Measurements from ENCODE around the gene ZFP3. TPM values are rescaled to one million over a fixed set of nuclear protein-coding genes. Genes with fewer than 3 reads are reported as not detected.
"Not testable (repeated sequence)": the region's sequence is repeated elsewhere in the genome, so short reads cannot be mapped to it uniquely, and the experiment has no call there.

Gene ZFP3
- total RNA-seq, 1 donor from 2014 or later: 0.12 TPM

- H3K4me1 Mint-ChIP-seq: peaks cover under 1% of the 10 kb centered on the region
- no peak overlapping the region for H3K4me3 Mint-ChIP-seq
- DNase-seq (ENCODE audit: low read depth, low spot score): no peak
- peaks cover 2% of the 10 kb centered on the region for H3K9me3 Mint-ChIP-seq
- TF ChIP-seq CTCF (conservative IDR thresholded peaks at IDR 0.05): no peak
- no peak overlapping the region for H3K27ac Mint-ChIP-seq (ENCODE audit: unreplicated experiment)
- no peaks in the 10 kb centered on the region for H3K36me3 Mint-ChIP-seq (ENCODE audit: low read depth)
- peaks cover 14% of the 10 kb centered on the region for H3K27me3 Mint-ChIP-seq (ENCODE audit: low read depth)
Measured at GRCh38 chr17:5055543-5055942, 22.7 kb upstream of the ZFP3 start.

GRCh38 chr17:5065227-5065744, 13.0 kb upstream of the ZFP3 start:
- Mint-ChIP-seq H3K27me3 (ENCODE audit: low read depth) (peaks cover 12% of the 10 kb centered on the region), H3K4me3 (no peak overlapping the region), H3K9me3 (no peaks in the 10 kb centered on the region), H3K27ac (ENCODE audit: unreplicated experiment) (no peak overlapping the region), H3K36me3 (ENCODE audit: low read depth) (no peaks in the 10 kb centered on the region), H3K4me1 (peaks cover 6% of the 10 kb centered on the region)
- DNase-seq (ENCODE audit: low read depth, low spot score): no peak
- TF ChIP-seq CTCF (conservative IDR thresholded peaks at IDR 0.05): no peak

GRCh38 chr17:5068236-5068635, 10.0 kb upstream of the ZFP3 start:
- no peak for TF ChIP-seq CTCF (conservative IDR thresholded peaks at IDR 0.05)
- DNase-seq (ENCODE audit: low read depth, low spot score): no peak
- Mint-ChIP-seq H3K27ac (ENCODE audit: unreplicated experiment) (no peak overlapping the region), H3K4me3 (no peak overlapping the region), H3K4me1 (peaks cover 6% of the 10 kb centered on the region), H3K27me3 (ENCODE audit: low read depth) (peaks cover 11% of the 10 kb centered on the region), H3K36me3 (ENCODE audit: low read depth) (no peaks in the 10 kb centered on the region), H3K9me3 (no peaks in the 10 kb centered on the region)

GRCh38 chr17:5069724-5070123, 8.5 kb upstream of the ZFP3 start:
- Mint-ChIP-seq H3K4me1 (peaks cover 10% of the 10 kb centered on the region), H3K9me3 (no peaks in the 10 kb centered on the region), H3K27me3 (ENCODE audit: low read depth) (peaks cover 9% of the 10 kb centered on the region), H3K36me3 (ENCODE audit: low read depth) (no peaks in the 10 kb centered on the region), H3K27ac (ENCODE audit: unreplicated experiment) (no peak overlapping the region), H3K4me3 (no peak overlapping the region)
- TF ChIP-seq CTCF (conservative IDR thresholded peaks at IDR 0.05): no peak
- no peak for DNase-seq (ENCODE audit: low read depth, low spot score)

- not testable (repeated sequence) for H3K4me1 Mint-ChIP-seq; H3K4me3 Mint-ChIP-seq; H3K27ac Mint-ChIP-seq (ENCODE audit: unreplicated experiment); H3K9me3 Mint-ChIP-seq; DNase-seq (ENCODE audit: low read depth, low spot score); H3K36me3 Mint-ChIP-seq (ENCODE audit: low read depth); H3K27me3 Mint-ChIP-seq (ENCODE audit: low read depth)
Measured at GRCh38 chr17:5075472-5075871, 2.8 kb upstream of the ZFP3 start.

- H3K27ac Mint-ChIP-seq (ENCODE audit: unreplicated experiment); DNase-seq (ENCODE audit: low read depth, low spot score); H3K9me3 Mint-ChIP-seq; H3K27me3 Mint-ChIP-seq (ENCODE audit: low read depth); H3K36me3 Mint-ChIP-seq (ENCODE audit: low read depth); H3K4me3 Mint-ChIP-seq; H3K4me1 Mint-ChIP-seq: not testable (repeated sequence)
Measured at GRCh38 chr17:5077275-5077674, 992 bp upstream of the ZFP3 start.

- H3K4me1 Mint-ChIP-seq: peaks cover 4% of the 10 kb centered on the region
- no peak for TF ChIP-seq CTCF (conservative IDR thresholded peaks at IDR 0.05)
- H3K4me3 Mint-ChIP-seq: no peak overlapping the region
- no peak for DNase-seq (ENCODE audit: low read depth, low spot score)
- H3K36me3 Mint-ChIP-seq (ENCODE audit: low read depth): no peaks in the 10 kb centered on the region
- H3K27ac Mint-ChIP-seq (ENCODE audit: unreplicated experiment): no peak overlapping the region
- no peaks in the 10 kb centered on the region for H3K9me3 Mint-ChIP-seq
- H3K27me3 Mint-ChIP-seq (ENCODE audit: low read depth): no peaks in the 10 kb centered on the region
Measured at GRCh38 chr17:5077781-5078105, 524 bp upstream of the ZFP3 start.

Data from neural crest cell (in vitro differentiated cells).